ENCODE measurements around the gene BICD1.
"Not testable (repeated sequence)": the region's sequence is repeated elsewhere in the genome, so short reads cannot be mapped to it uniquely, and the experiment has no call there.

Gene BICD1

GRCh38 chr12:32146074-32146873, 39.6 kb downstream of the BICD1 start:
- DNase-seq (ENCODE audit: low read depth): no peak

- DNase-seq (ENCODE audit: low read depth): no peak
Observed at GRCh38 chr12:32148372-32148771, 41.7 kb downstream of the BICD1 start.

GRCh38 chr12:32149489-32149888, 42.8 kb downstream of the BICD1 start:
- DNase-seq (ENCODE audit: low read depth): no peak

GRCh38 chr12:32151086-32151485, 44.4 kb downstream of the BICD1 start:
- DNase-seq (ENCODE audit: low read depth): no peak

GRCh38 chr12:32151552-32151951, 44.9 kb downstream of the BICD1 start:
- DNase-seq (ENCODE audit: low read depth): no peak

GRCh38 chr12:32155041-32155440, 48.4 kb downstream of the BICD1 start:
- DNase-seq (ENCODE audit: low read depth): no peak

GRCh38 chr12:32155961-32156529, 49.4 kb downstream of the BICD1 start:
- DNase-seq (ENCODE audit: low read depth): no peak

- DNase-seq (ENCODE audit: low read depth): no peak
Observed at GRCh38 chr12:32158525-32158924, 51.9 kb downstream of the BICD1 start.

GRCh38 chr12:32159381-32159780, 52.7 kb downstream of the BICD1 start:
- DNase-seq (ENCODE audit: low read depth): no peak

- DNase-seq (ENCODE audit: low read depth): no peak
Observed at GRCh38 chr12:32159925-32160324, 53.3 kb downstream of the BICD1 start.

- no peak for DNase-seq (ENCODE audit: low read depth)
Observed at GRCh38 chr12:32161058-32161457, 54.4 kb downstream of the BICD1 start.

- no peak for DNase-seq (ENCODE audit: low read depth)
Observed at GRCh38 chr12:32163596-32163995, 56.9 kb downstream of the BICD1 start.

GRCh38 chr12:32166510-32166909, 59.9 kb downstream of the BICD1 start:
- DNase-seq (ENCODE audit: low read depth): no peak

- DNase-seq (ENCODE audit: low read depth): no peak
Observed at GRCh38 chr12:32170437-32170998, 63.9 kb downstream of the BICD1 start.

GRCh38 chr12:32171211-32171610, 64.6 kb downstream of the BICD1 start:
- no peak for DNase-seq (ENCODE audit: low read depth)

- DNase-seq (ENCODE audit: low read depth): no peak
Observed at GRCh38 chr12:32176606-32177005, 70.0 kb downstream of the BICD1 start.

- no peak for DNase-seq (ENCODE audit: low read depth)
Observed at GRCh38 chr12:32178341-32179010, 71.8 kb downstream of the BICD1 start.

- no peak for DNase-seq (ENCODE audit: low read depth)
Observed at GRCh38 chr12:32179011-32179395, 72.4 kb downstream of the BICD1 start.

- no peak for DNase-seq (ENCODE audit: low read depth)
Observed at GRCh38 chr12:32181498-32182175, 75.0 kb downstream of the BICD1 start.

GRCh38 chr12:32183650-32184049, 77.0 kb downstream of the BICD1 start:
- DNase-seq (ENCODE audit: low read depth): no peak

- DNase-seq (ENCODE audit: low read depth): not testable (repeated sequence)
Observed at GRCh38 chr12:32187127-32187526, 80.5 kb downstream of the BICD1 start.

- no peak for DNase-seq (ENCODE audit: low read depth)
Observed at GRCh38 chr12:32191445-32191844, 84.8 kb downstream of the BICD1 start.

Data from activated gamma-delta T cell treated with anti-CD3 and anti-CD28 coated beads, Interleukin-2, amount 50 U/mL, for 16 hours (primary cell).